ENCODE measurements around the gene TPM4. TPM values are rescaled to one million over a fixed set of nuclear protein-coding genes. Genes with fewer than 3 reads are reported as not detected.

The TPM4 gene
- total and polyA plus RNA-seq, 2 donors (not counting 1 experiment from before 2014, with no cell fraction given), result 65.4 to 127 TPM

- H3K9ac ChIP-seq (ENCODE audit: low read length), result no peak overlapping the region
- no peaks in the 10 kb centered on the region for H3K9me3 ChIP-seq (ENCODE audit: control extremely low read depth in 1 of 3, control insufficient read depth in 2 of 3, insufficient read depth in 1 of 3, low read length in 2 of 3)
- no peaks in the 10 kb centered on the region for H3K27me3 Mint-ChIP-seq
- 100% methylated on average over 4 of the region's 4 CpGs for WGBS (ENCODE audit: insufficient coverage)
- H3K9me3 Mint-ChIP-seq (ENCODE audit: insufficient read depth), result no peaks in the 10 kb centered on the region
- no peaks in the 10 kb centered on the region for H3K27me3 ChIP-seq (replicated peaks in 1 of 4; ENCODE audit: control extremely low read depth in 1 of 4, control insufficient read depth in 3 of 4, insufficient read depth in 4 of 4, low read length in 3 of 4)
- H2AFZ ChIP-seq (ENCODE audit: insufficient read depth, low read depth, low read length, poor library complexity, severe bottlenecking), result no peak overlapping the region
- ChIA-PET CTCF (interaction anchor here (0.6 to 1.7 kb wide), 3 partner anchors 25 to 81 kb away, joined by 3 to 5 read pairs (median 4); no protein-coding TSS in a partner anchor), POLR2A (no interaction called here)
- no peak overlapping the region for H3K27ac ChIP-seq (ENCODE audit: low read length in 2 of 2)
- intact Hi-C loops (cut with micrococcal nuclease), result no loop called here
- TF ChIP-seq EZH2 (IDR thresholded peaks at IDR 0.05; ENCODE audit: borderline replicate concordance, insufficient read depth, low read depth, low read length, poor library complexity, severe bottlenecking), result no peak
- TF ChIP-seq, protein P1, sequence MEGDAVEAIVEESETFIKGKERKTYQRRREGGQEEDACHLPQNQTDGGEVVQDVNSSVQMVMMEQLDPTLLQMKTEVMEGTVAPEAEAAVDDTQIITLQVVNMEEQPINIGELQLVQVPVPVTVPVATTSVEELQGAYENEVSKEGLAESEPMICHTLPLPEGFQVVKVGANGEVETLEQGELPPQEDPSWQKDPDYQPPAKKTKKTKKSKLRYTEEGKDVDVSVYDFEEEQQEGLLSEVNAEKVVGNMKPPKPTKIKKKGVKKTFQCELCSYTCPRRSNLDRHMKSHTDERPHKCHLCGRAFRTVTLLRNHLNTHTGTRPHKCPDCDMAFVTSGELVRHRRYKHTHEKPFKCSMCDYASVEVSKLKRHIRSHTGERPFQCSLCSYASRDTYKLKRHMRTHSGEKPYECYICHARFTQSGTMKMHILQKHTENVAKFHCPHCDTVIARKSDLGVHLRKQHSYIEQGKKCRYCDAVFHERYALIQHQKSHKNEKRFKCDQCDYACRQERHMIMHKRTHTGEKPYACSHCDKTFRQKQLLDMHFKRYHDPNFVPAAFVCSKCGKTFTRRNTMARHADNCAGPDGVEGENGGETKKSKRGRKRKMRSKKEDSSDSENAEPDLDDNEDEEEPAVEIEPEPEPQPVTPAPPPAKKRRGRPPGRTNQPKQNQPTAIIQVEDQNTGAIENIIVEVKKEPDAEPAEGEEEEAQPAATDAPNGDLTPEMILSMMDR (IDR thresholded peaks at IDR 0.05), result no peak
- peaks cover 22% of the 10 kb centered on the region for H3K4me1 Mint-ChIP-seq
- H3K27ac Mint-ChIP-seq, result no peak overlapping the region
- H3K4me3 Mint-ChIP-seq, result no peak overlapping the region
- H3K79me2 ChIP-seq (ENCODE audit: control insufficient read depth, insufficient read depth, low read length), result peaks cover 32% of the 10 kb centered on the region
- H3K4me1 ChIP-seq (ENCODE audit: control insufficient read depth in 2 of 2, insufficient read depth in 2 of 2, low read length in 2 of 2), result peaks cover 13 to 23% of the 10 kb centered on the region in 2 donors
- no peak overlapping the region for H3K4me2 ChIP-seq (replicated peaks; ENCODE audit: low read depth, low read length, poor library complexity, severe bottlenecking)
- H3K4me3 ChIP-seq (ENCODE audit: control extremely low read depth in 1 of 5, extremely low read depth in 1 of 5, insufficient read depth in 1 of 5, low read depth in 2 of 5, low read length in 4 of 5), result no peak overlapping the region
- H3K36me3 ChIP-seq (replicated peaks in 1 of 2; ENCODE audit: control extremely low read depth in 1 of 2, control insufficient read depth in 1 of 2, extremely low read depth in 1 of 2, insufficient read depth in 2 of 2, low read length in 1 of 2), result peaks cover 2 to 74% of the 10 kb centered on the region in 2 experiments
- H4K20me1 ChIP-seq (ENCODE audit: control insufficient read depth, insufficient read depth, low read length, poor library complexity, severe bottlenecking), result peaks cover 10% of the 10 kb centered on the region
- ATAC-seq (ENCODE audit: low read depth) (no peak), DNase-seq (no peak)
These were observed 24.2 kb downstream of the TPM4 start for GRCh38 chr19:16100524-16100923.

DNA sequence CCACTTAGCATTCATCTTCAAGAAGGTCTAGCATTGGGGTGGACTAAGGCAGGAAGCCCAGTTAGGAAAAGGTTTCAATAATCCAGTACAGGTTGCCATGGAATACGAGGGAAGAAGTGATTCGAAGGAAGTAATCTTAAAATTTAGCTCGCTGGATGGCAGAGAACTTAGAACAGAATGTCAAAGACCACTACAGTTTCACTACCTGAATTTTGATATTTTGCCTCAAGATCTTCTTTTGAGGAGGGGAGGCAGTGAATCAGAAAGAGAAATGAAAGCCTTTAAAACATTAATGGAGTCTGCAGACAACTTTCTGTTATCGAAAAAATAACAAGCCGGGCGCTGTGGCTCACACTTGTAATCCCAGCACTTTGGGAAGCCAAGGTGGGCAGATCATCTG, 28.4 kb downstream of the TPM4 start:
- no peaks in the 10 kb centered on the region for H3K9me3 Mint-ChIP-seq (ENCODE audit: insufficient read depth)
- no peaks in the 10 kb centered on the region for H3K27me3 Mint-ChIP-seq
- H3K27me3 ChIP-seq (replicated peaks in 1 of 4; ENCODE audit: control extremely low read depth in 1 of 4, control insufficient read depth in 3 of 4, insufficient read depth in 4 of 4, low read length in 3 of 4), result no peaks in the 10 kb centered on the region
- H3K4me1 ChIP-seq (ENCODE audit: control insufficient read depth in 2 of 2, insufficient read depth in 2 of 2, low read length in 2 of 2), result peaks cover 17 to 35% of the 10 kb centered on the region in 2 donors
- peaks cover 22% of the 10 kb centered on the region for H3K4me1 Mint-ChIP-seq
- peak overlapping the region; percentile 61 to 67 for H3K27ac ChIP-seq (ENCODE audit: low read length in 2 of 2)
- ChIA-PET CTCF (interaction anchor here (0.7 to 4.7 kb wide), 5 partner anchors 18 to 242 kb away, joined by 3 to 28 read pairs (median 4); no protein-coding TSS in a partner anchor), POLR2A (interaction anchor here (0.5 to 1.6 kb wide), 7 partner anchors 14 to 336 kb away, joined by 3 to 7 read pairs (median 4); no protein-coding TSS in a partner anchor)
- ATAC-seq (ENCODE audit: low read depth), result peak; percentile 56
- peaks cover 8% of the 10 kb centered on the region for H3K79me2 ChIP-seq (ENCODE audit: control insufficient read depth, insufficient read depth, low read length)
- no peaks in the 10 kb centered on the region for H4K20me1 ChIP-seq (ENCODE audit: control insufficient read depth, insufficient read depth, low read length, poor library complexity, severe bottlenecking)
- H3K9ac ChIP-seq (ENCODE audit: low read length), result no peak overlapping the region
- H3K4me3 ChIP-seq (ENCODE audit: control extremely low read depth in 1 of 5, extremely low read depth in 1 of 5, insufficient read depth in 1 of 5, low read depth in 2 of 5, low read length in 4 of 5), result peak overlapping the region in 2 of 5 experiments; percentile 1 to 41
- H2AFZ ChIP-seq (ENCODE audit: insufficient read depth, low read depth, low read length, poor library complexity, severe bottlenecking), result no peak overlapping the region
- H3K4me2 ChIP-seq (replicated peaks; ENCODE audit: low read depth, low read length, poor library complexity, severe bottlenecking), result peak overlapping the region; percentile 62
- peak overlapping the region; percentile 60 for H3K4me3 Mint-ChIP-seq
- peaks cover 0 to 39% of the 10 kb centered on the region in 2 experiments for H3K36me3 ChIP-seq (replicated peaks in 1 of 2; ENCODE audit: control extremely low read depth in 1 of 2, control insufficient read depth in 1 of 2, extremely low read depth in 1 of 2, insufficient read depth in 2 of 2, low read length in 1 of 2)
- peak overlapping the region; percentile 94 for H3K27ac Mint-ChIP-seq
- no peaks in the 10 kb centered on the region for H3K9me3 ChIP-seq (ENCODE audit: control extremely low read depth in 1 of 3, control insufficient read depth in 2 of 3, insufficient read depth in 1 of 3, low read length in 2 of 3)
- 17% methylated on average over 3 of the region's 6 CpGs for WGBS (ENCODE audit: insufficient coverage)
- intact Hi-C loops (cut with micrococcal nuclease), result no loop called here
- no peak for TF ChIP-seq EZH2 (IDR thresholded peaks at IDR 0.05; ENCODE audit: borderline replicate concordance, insufficient read depth, low read depth, low read length, poor library complexity, severe bottlenecking)
- TF ChIP-seq, protein P1 (IDR thresholded peaks at IDR 0.05), result no peak
- DNase-seq, result peak; percentile 75
